Stimulated activated CD8-positive, alpha-beta memory T cell treated with anti-CD3 and anti-CD28 coated beads, Interleukin-12 subunit alpha, Interleukin-12 subunit beta, amount 100 ng/mL, for 1 hour (primary cell): Measurements from ENCODE around the gene PARD6G.

Source experiments
- DNase-seq: peaks from one replicate; pipeline ENCODE4 v3.0.0-alpha.2; 2020; ENCODE audit warnings: low read depth

Gene PARD6G

GRCh38 chr18:80210312-80211083 lies 36.8 kb downstream of the PARD6G start:
- DNase-seq: no peak

DNA sequence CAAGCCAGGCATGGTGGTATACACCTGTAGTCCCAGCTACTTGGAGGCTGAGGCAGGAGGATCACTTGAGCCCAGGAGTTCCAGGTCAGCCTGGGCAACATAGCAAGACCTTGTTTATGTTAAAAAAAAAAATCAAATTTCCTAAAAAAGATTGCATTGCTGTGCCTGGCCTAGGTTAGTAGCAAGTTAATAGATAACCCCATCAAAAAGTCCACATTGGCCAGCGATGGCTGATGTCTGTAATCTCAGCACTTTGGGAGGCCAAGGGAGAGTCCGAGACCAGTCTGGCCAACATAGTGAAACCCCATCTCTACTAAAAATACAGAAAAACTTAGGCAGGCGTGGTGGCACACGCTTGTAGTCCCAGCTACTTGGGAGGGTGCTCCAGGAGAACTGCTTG lies 38.7 kb downstream of the PARD6G start:
- no peak for DNase-seq

DNA sequence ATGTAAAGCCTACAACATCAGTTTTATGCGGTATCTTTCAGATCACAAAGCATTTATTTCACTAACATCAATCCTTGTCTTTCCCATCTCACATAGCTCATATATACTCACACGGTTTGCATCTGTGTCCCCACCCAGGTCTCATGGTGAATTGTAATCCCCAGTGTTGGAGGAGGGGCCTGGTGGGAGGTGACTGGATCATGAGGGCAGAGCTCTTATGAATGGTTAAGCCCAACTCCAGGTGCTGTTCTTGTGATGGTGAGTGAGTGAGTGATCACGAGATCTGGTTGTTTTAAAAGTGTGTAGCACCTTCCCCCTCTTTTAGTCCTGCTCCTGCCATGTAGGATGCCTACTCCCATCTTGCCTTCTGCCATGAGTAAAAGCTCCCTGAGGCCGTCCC lies 42.0 kb downstream of the PARD6G start:
- no peak for DNase-seq

- DNase-seq: no peak
Measured at GRCh38 chr18:80204142-80204541, 43.2 kb downstream of the PARD6G start.

- no peak for DNase-seq
Measured at GRCh38 chr18:80203249-80203648, 44.1 kb downstream of the PARD6G start.

GRCh38 chr18:80202264-80202998 lies 44.9 kb downstream of the PARD6G start:
- no peak for DNase-seq

- no peak for DNase-seq
Measured at GRCh38 chr18:80201739-80202138, 45.6 kb downstream of the PARD6G start.

- DNase-seq: no peak
Measured at GRCh38 chr18:80200932-80201672, 46.2 kb downstream of the PARD6G start.

DNA sequence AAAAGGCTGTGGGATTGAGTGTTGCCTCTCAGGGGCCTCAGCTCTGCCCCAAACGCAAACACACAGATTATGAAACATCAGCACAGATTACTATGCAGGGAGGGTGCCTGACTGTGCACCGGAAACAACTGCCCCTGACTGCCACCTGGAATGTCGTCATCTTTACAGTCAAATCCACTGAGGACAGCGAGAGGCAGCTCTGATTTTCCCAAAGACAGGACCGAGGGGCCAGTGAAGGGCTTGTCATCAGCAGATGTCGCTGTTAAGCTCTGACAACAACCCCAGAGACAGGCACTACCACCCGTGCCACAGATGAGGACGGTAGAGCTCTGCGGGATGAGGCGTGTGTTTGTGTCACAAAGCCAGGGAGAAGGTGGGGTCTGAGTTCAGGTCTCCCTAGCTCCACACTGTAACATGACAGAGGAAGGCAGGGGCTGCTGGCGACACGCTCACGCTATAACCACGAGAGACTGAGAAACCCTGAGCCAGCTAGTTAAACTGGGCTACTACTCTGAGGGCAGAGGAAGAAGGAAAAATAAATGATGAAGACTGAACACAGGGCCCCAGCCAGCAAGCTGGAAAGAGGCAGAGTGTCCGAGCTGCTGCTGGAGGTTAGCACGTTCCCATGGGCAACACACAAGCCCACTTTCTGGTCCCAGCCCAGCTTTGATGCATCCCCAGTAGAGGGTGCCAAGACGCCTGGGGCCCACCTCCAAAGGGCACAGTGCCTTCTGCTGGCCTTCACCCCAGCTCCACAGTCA lies 47.0 kb downstream of the PARD6G start:
- no peak for DNase-seq

- DNase-seq: no peak
Measured at GRCh38 chr18:80198994-80199748, 48.1 kb downstream of the PARD6G start.

DNA sequence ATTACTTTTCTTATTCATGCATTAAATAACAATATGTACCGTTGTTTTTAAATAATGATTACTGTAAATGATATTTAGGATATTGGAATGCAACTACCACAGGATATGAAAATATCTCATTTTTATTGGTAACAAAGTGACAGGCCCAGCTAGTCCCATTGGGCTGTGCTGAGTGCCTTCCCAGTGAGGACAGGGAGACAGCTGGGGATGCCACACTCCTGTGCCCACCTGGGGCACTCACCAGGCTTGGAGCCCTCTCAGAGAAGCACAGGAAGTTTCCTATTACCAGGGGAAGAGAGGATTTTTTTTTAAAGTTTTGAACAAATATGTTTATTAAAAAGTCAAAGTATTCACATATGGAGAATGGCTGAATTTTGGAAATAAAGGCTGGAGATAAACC lies 48.9 kb downstream of the PARD6G start:
- no peak for DNase-seq

DNA sequence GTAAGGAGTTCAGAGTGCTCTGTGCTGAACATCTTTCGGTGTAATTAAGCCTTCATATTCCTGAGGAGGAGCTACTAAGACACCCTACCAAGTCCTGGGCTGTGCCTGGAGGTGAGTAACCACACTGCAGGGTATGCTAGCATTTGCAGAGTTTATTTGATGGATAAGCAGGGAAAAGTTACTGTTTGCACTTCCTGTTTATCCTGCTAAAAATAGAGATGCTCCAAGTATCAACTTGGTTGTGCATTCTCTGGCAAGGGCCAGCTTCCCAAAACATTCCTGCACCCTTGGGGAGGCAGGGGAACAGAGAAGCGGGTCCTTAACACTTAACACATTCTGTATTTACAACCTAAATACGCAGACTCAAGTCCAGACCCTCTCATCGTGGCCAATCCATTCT lies 49.8 kb downstream of the PARD6G start:
- DNase-seq: no peak

- no peak for DNase-seq
Measured at GRCh38 chr18:80196528-80197320, 50.6 kb downstream of the PARD6G start.

- DNase-seq: no peak
Measured at GRCh38 chr18:80194874-80195570, 52.3 kb downstream of the PARD6G start.

GRCh38 chr18:80193701-80194100 lies 53.6 kb downstream of the PARD6G start:
- no peak for DNase-seq

- no peak for DNase-seq
Measured at GRCh38 chr18:80192653-80193385, 54.5 kb downstream of the PARD6G start.

DNA sequence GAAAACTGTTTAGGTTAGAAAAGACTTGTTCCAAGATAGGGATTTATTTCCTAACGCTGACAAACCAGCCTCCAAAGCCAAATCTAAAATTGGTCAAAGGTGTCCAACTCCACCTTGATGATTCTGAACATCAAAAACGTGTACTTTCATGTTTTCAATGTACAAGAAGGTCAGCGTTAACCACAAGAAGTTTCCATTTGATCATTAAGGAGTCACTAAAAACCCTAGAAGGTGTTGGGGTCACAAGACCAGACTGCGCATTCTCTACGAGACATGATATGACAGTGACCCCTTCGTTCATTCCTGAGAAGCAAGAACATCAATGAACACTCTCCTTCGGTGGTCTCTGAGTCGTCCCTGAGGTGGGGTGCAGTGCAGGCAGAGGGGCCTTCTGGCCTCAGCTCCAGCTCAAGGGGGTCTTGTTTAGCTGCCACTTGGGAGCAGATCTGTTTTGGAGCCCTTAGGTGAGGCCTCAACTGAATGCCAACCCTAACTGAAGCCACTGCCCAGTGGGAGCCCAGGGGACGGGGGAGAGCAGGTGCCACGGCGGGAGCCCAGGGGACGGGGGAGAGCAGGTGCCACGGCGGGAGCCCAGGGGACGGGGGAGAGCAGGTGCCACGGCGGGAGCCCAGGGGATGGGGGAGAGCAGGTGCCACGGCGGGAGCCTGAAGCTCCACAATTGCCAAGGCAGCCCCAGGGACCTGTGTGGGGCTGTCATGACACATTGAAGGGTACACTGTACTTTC lies 55.2 kb downstream of the PARD6G start:
- DNase-seq: no peak

- DNase-seq: no peak
Measured at GRCh38 chr18:80191264-80191663, 56.0 kb downstream of the PARD6G start.

GRCh38 chr18:80190311-80190710 lies 57.0 kb downstream of the PARD6G start:
- no peak for DNase-seq
